ENCODE measurements around the gene PRR18. TPM values are rescaled to one million over a fixed set of nuclear protein-coding genes. Genes with fewer than 3 reads are reported as not detected.

The PRR18 gene
- total and polyA plus RNA-seq, 2 donors: 0.05 to 0.09 TPM

DNA sequence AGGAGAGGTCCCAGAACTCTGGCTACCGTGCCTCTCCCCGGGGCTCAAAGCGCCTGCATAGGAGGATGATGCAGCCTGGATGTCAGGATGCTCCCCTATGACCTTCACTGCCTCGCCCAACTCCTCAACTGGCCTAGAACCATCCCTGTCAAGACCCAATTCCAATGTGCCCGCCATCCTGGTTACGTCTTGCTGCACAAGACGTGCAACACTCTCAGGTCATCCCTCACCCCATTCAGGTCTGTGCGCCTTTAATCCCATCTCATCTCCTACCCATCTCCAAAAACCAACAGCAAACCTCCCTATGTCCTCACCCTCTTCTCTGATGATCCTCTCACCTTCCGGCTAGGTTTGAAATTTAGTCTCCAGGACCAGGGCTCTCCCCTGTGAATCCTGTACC is 30.7 kb upstream of the PRR18 start:
- H3K4me3 ChIP-seq (ENCODE audit: low read length in 2 of 2): no peak overlapping the region
- H3K4me1 ChIP-seq (ENCODE audit: control insufficient read depth in 2 of 2, insufficient read depth in 2 of 2, low read length in 2 of 2): peaks cover 25 to 46% of the 10 kb centered on the region in 2 donors
- H3K9me3 ChIP-seq (ENCODE audit: control insufficient read depth in 2 of 2, insufficient read depth in 1 of 2, low read length in 1 of 2): peaks cover 0 to 7% of the 10 kb centered on the region in 2 donors
- no peaks in the 10 kb centered on the region for H3K27me3 ChIP-seq (ENCODE audit: control insufficient read depth in 2 of 2, insufficient read depth in 1 of 2, low read length in 1 of 2)
- 98% methylated on average over 9 of the region's 9 CpGs for WGBS
- DNase-seq (ENCODE audit: low read depth in 6 of 9, low spot score in 9 of 9): no peak
- H3K36me3 ChIP-seq (ENCODE audit: control insufficient read depth in 2 of 2, insufficient read depth in 2 of 2, low read length in 1 of 2): peaks cover 29 to 41% of the 10 kb centered on the region in 2 donors
- no peak overlapping the region for H3K27ac ChIP-seq (ENCODE audit: low read depth in 1 of 2, low read length in 1 of 2)

DNA sequence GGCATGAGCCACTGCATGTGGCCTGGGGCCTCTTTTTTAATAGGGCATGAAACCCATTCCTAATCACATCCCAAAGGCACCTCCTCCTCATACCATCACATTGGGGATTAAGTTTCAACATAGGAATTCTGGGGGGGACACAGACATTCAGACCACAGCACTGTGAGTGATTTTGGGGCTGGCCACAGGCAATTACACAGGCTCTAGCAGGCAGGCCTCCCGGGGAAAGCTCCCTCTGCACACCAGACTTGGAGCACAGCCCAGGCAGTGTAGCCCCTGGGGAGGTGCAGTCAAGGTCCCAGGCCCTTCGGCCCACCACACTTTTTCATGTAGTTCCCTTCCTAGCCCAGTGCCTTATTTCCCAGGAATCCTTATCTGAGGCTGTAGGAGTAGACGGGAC is 28.7 kb upstream of the PRR18 start:
- H3K4me1 ChIP-seq (ENCODE audit: control insufficient read depth in 2 of 2, insufficient read depth in 2 of 2, low read length in 2 of 2): peaks cover 36 to 51% of the 10 kb centered on the region in 2 donors
- H3K27me3 ChIP-seq (ENCODE audit: control insufficient read depth in 2 of 2, insufficient read depth in 1 of 2, low read length in 1 of 2): no peaks in the 10 kb centered on the region
- 98% methylated on average over 3 of the region's 3 CpGs for WGBS
- H3K27ac ChIP-seq (ENCODE audit: low read depth in 1 of 2, low read length in 1 of 2): no peak overlapping the region
- peaks cover 0 to under 1% of the 10 kb centered on the region in 2 donors for H3K9me3 ChIP-seq (ENCODE audit: control insufficient read depth in 2 of 2, insufficient read depth in 1 of 2, low read length in 1 of 2)
- no peak overlapping the region for H3K4me3 ChIP-seq (ENCODE audit: low read length in 2 of 2)
- no peak for DNase-seq (ENCODE audit: low read depth in 6 of 9, low spot score in 9 of 9)
- H3K36me3 ChIP-seq (ENCODE audit: control insufficient read depth in 2 of 2, insufficient read depth in 2 of 2, low read length in 1 of 2): peaks cover 29 to 46% of the 10 kb centered on the region in 2 donors

GRCh38 chr6:166335378-166336302 is 27.4 kb upstream of the PRR18 start:
- Histone ChIP-seq H3K4me1 (ENCODE audit: control insufficient read depth in 2 of 2, insufficient read depth in 2 of 2, low read length in 2 of 2) (peaks cover 31 to 43% of the 10 kb centered on the region in 2 donors), H3K27me3 (ENCODE audit: control insufficient read depth in 2 of 2, insufficient read depth in 1 of 2, low read length in 1 of 2) (no peaks in the 10 kb centered on the region), H3K4me3 (ENCODE audit: low read length in 2 of 2) (no peak overlapping the region), H3K27ac (ENCODE audit: low read depth in 1 of 2, low read length in 1 of 2) (no peak overlapping the region), H3K36me3 (ENCODE audit: control insufficient read depth in 2 of 2, insufficient read depth in 2 of 2, low read length in 1 of 2) (peaks cover 29 to 43% of the 10 kb centered on the region in 2 donors), H3K9me3 (ENCODE audit: control insufficient read depth in 2 of 2, insufficient read depth in 1 of 2, low read length in 1 of 2) (no peaks in the 10 kb centered on the region)
- no peak for DNase-seq (ENCODE audit: low read depth in 6 of 9, low spot score in 9 of 9)
- WGBS: 95% methylated on average over 11 of the region's 11 CpGs

DNA sequence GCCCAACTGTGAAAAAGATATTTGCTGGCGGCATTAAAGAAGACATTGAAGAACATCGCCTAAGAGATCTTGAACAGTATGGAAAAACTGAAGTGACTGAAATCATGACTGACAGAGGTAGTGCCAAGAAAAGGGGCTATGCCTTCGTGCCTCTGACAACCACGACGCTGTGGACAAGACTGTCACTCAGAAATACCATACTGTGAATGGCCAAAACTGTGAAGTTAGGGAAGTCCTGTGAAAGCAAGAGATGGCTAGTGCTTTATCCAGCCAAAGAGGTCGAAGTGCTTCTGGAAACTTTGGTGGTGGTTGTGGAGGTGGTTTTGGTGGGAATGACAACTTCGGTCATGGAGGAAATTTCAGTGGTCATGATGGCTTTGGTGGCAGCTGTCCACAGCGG is 26.7 kb upstream of the PRR18 start:
- H3K4me3 ChIP-seq (ENCODE audit: low read length in 2 of 2): no peak overlapping the region
- H3K4me1 ChIP-seq (ENCODE audit: control insufficient read depth in 2 of 2, insufficient read depth in 2 of 2, low read length in 2 of 2): peaks cover 26 to 36% of the 10 kb centered on the region in 2 donors
- H3K27ac ChIP-seq (ENCODE audit: low read depth in 1 of 2, low read length in 1 of 2): no peak overlapping the region
- 98% methylated on average over 8 of the region's 8 CpGs for whole genome bisulfite sequencing
- peaks cover 29 to 40% of the 10 kb centered on the region in 2 donors for H3K36me3 ChIP-seq (ENCODE audit: control insufficient read depth in 2 of 2, insufficient read depth in 2 of 2, low read length in 1 of 2)
- no peaks in the 10 kb centered on the region for H3K9me3 ChIP-seq (ENCODE audit: control insufficient read depth in 2 of 2, insufficient read depth in 1 of 2, low read length in 1 of 2)
- no peaks in the 10 kb centered on the region for H3K27me3 ChIP-seq (ENCODE audit: control insufficient read depth in 2 of 2, insufficient read depth in 1 of 2, low read length in 1 of 2)
- no peak for DNase-seq (ENCODE audit: low read depth in 6 of 9, low spot score in 9 of 9)

- no peak overlapping the region for H3K27ac ChIP-seq (ENCODE audit: low read depth in 1 of 2, low read length in 1 of 2)
- no peaks in the 10 kb centered on the region for H3K27me3 ChIP-seq (ENCODE audit: control insufficient read depth in 2 of 2, insufficient read depth in 1 of 2, low read length in 1 of 2)
- no peak overlapping the region for H3K4me3 ChIP-seq (ENCODE audit: low read length in 2 of 2)
- no peaks in the 10 kb centered on the region for H3K9me3 ChIP-seq (ENCODE audit: control insufficient read depth in 2 of 2, insufficient read depth in 1 of 2, low read length in 1 of 2)
- peak in 4 of 9 donors; percentile 4 to 70 (median 32) for DNase-seq (ENCODE audit: low read depth in 6 of 9, low spot score in 9 of 9)
- peaks cover 39 to 45% of the 10 kb centered on the region in 2 donors for H3K36me3 ChIP-seq (ENCODE audit: control insufficient read depth in 2 of 2, insufficient read depth in 2 of 2, low read length in 1 of 2)
- peaks cover 23% of the 10 kb centered on the region in 2 donors for H3K4me1 ChIP-seq (ENCODE audit: control insufficient read depth in 2 of 2, insufficient read depth in 2 of 2, low read length in 2 of 2)
- WGBS: 78% methylated on average over 23 of the region's 23 CpGs
Observed at GRCh38 chr6:166333172-166333995, 25.2 kb upstream of the PRR18 start.

- no peak overlapping the region for H3K4me3 ChIP-seq (ENCODE audit: low read length in 2 of 2)
- H3K9me3 ChIP-seq (ENCODE audit: control insufficient read depth in 2 of 2, insufficient read depth in 1 of 2, low read length in 1 of 2): no peaks in the 10 kb centered on the region
- no peaks in the 10 kb centered on the region for H3K27me3 ChIP-seq (ENCODE audit: control insufficient read depth in 2 of 2, insufficient read depth in 1 of 2, low read length in 1 of 2)
- no peak for DNase-seq (ENCODE audit: low read depth in 6 of 9, low spot score in 9 of 9)
- H3K36me3 ChIP-seq (ENCODE audit: control insufficient read depth in 2 of 2, insufficient read depth in 2 of 2, low read length in 1 of 2): peaks cover 34 to 41% of the 10 kb centered on the region in 2 donors
- no peak overlapping the region for H3K27ac ChIP-seq (ENCODE audit: low read depth in 1 of 2, low read length in 1 of 2)
- H3K4me1 ChIP-seq (ENCODE audit: control insufficient read depth in 2 of 2, insufficient read depth in 2 of 2, low read length in 2 of 2): peaks cover 23% of the 10 kb centered on the region in 2 donors
- WGBS: 97% methylated on average over 13 of the region's 13 CpGs
Observed at GRCh38 chr6:166331503-166332415, 23.6 kb upstream of the PRR18 start.

DNA sequence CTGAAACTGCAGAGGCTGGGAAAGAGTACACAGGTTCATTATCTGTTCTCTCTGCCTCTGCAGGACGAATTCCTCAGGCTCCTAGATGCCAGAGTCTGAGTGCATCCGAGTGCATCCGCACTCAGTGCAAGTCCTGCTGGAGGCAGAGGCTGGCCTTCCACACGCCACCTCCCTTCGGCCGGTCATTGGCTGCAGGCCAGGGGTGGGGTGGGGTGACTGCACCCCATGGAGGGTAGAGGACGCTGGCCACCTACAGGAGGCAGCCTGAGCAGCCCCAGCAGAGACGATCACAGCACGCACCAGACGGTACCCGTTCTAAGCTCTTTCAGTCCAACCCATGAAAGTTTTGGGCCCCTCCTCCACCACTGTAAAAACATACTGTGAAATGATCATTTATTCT is 22.4 kb upstream of the PRR18 start:
- no peak overlapping the region for H3K4me3 ChIP-seq (ENCODE audit: low read length in 2 of 2)
- no peaks in the 10 kb centered on the region for H3K9me3 ChIP-seq (ENCODE audit: control insufficient read depth in 2 of 2, insufficient read depth in 1 of 2, low read length in 1 of 2)
- no peaks in the 10 kb centered on the region for H3K27me3 ChIP-seq (ENCODE audit: control insufficient read depth in 2 of 2, insufficient read depth in 1 of 2, low read length in 1 of 2)
- H3K27ac ChIP-seq (ENCODE audit: low read depth in 1 of 2, low read length in 1 of 2): no peak overlapping the region
- WGBS: 81% methylated on average over 11 of the region's 11 CpGs
- DNase-seq (ENCODE audit: low read depth in 6 of 9, low spot score in 9 of 9): no peak
- H3K36me3 ChIP-seq (ENCODE audit: control insufficient read depth in 2 of 2, insufficient read depth in 2 of 2, low read length in 1 of 2): peaks cover 35 to 38% of the 10 kb centered on the region in 2 donors
- peaks cover 23% of the 10 kb centered on the region in 2 donors for H3K4me1 ChIP-seq (ENCODE audit: control insufficient read depth in 2 of 2, insufficient read depth in 2 of 2, low read length in 2 of 2)

DNA sequence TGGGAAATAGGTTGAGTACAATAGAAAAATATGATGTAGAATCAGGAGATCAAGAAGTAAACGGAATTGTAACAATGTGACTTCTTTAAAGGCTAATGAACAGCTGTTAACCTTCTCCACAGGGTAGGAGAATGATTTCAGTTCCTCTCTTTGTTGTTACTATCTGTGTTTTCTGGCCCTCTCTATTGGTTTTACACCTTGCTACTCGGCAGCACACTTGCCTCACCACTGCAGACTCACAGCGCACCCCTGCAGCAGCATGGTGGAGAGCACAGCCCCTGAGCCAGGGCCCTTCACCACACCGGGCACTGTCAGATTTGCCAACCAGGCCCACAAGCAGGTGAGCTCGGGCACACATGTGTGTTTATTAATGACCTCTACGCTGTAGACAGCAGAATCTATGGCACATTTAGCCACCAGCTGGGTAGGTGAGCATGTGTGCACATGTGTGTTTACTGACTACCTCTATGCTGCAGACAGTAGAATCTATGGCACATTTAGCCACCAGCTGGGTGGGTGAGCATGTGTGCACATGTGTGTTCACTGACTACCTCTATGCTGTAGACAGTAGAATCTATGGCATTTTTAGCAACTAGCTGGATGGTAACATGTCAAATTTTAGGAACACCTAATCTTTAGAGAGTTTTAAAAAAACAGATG is 17.3 kb upstream of the PRR18 start:
- H3K9me3 ChIP-seq (ENCODE audit: control insufficient read depth in 2 of 2, insufficient read depth in 1 of 2, low read length in 1 of 2): no peaks in the 10 kb centered on the region
- H3K4me3 ChIP-seq (ENCODE audit: low read length in 2 of 2): no peak overlapping the region
- H3K27ac ChIP-seq (ENCODE audit: low read depth in 1 of 2, low read length in 1 of 2): no peak overlapping the region
- DNase-seq (ENCODE audit: low read depth in 6 of 9, low spot score in 9 of 9): no peak
- no peaks in the 10 kb centered on the region for H3K27me3 ChIP-seq (ENCODE audit: control insufficient read depth in 2 of 2, insufficient read depth in 1 of 2, low read length in 1 of 2)
- H3K4me1 ChIP-seq (ENCODE audit: control insufficient read depth in 2 of 2, insufficient read depth in 2 of 2, low read length in 2 of 2): no peaks in the 10 kb centered on the region
- WGBS: 96% methylated on average over 6 of the region's 6 CpGs
- peaks cover 54 to 62% of the 10 kb centered on the region in 2 donors for H3K36me3 ChIP-seq (ENCODE audit: control insufficient read depth in 2 of 2, insufficient read depth in 2 of 2, low read length in 1 of 2)
